H9 (cell line): ENCODE results near the gene NCAM2. TPM values are rescaled to one million over a fixed set of nuclear protein-coding genes. Genes with fewer than 3 reads are reported as not detected.

ENCODE experiments used
- DNase-seq: peaks from one replicate; pipeline ENCODE4 v3.0.0-alpha.2; 2017
- H2AFZ ChIP-seq: one replicate; pipeline ENCODE4 v1.6.1; 2013; ENCODE audit warnings: mild to moderate bottlenecking, low read length, control low read depth, moderate library complexity
- H2AK5ac ChIP-seq: 2 replicates; pipeline ENCODE4 v1.6.1; 2013; ENCODE audit warnings: low read length, control low read depth, mixed read lengths; ENCODE audit not compliant: insufficient read length
- H2BK120ac ChIP-seq: one replicate; pipeline ENCODE4 v1.6.1; 2013; ENCODE audit warnings: low read depth, mild to moderate bottlenecking, low read length, control low read depth, inconsistent platforms; ENCODE audit not compliant: poor library complexity, severe bottlenecking
- H2BK12ac ChIP-seq: 2 replicates; pipeline ENCODE4 v1.6.1; 2013; ENCODE audit warnings: low read length, control low read depth, mixed read lengths, low read depth; ENCODE audit not compliant: insufficient read length
- H2BK15ac ChIP-seq: 2 replicates; pipeline ENCODE4 v1.6.1; 2013; ENCODE audit warnings: low read depth, low read length, control low read depth
- H2BK20ac ChIP-seq: one replicate; pipeline ENCODE4 v1.6.1; 2013; ENCODE audit warnings: low read depth, mild to moderate bottlenecking, low read length, control low read depth, inconsistent platforms; ENCODE audit not compliant: poor library complexity, severe bottlenecking
- H2BK5ac ChIP-seq: 2 replicates; pipeline ENCODE4 v1.6.1; 2013; ENCODE audit warnings: low read length, control low read depth, mixed read lengths; ENCODE audit not compliant: insufficient read length
- H3K14ac ChIP-seq: 2 replicates; pipeline ENCODE4 v1.6.1; 2013; ENCODE audit warnings: low read length, control low read depth; ENCODE audit not compliant: insufficient read depth
- H3K18ac ChIP-seq: 2 replicates; pipeline ENCODE4 v1.6.1; 2013; ENCODE audit warnings: low read depth, mild to moderate bottlenecking, mixed read lengths, low read length, control low read depth; ENCODE audit not compliant: insufficient read length
- H3K23ac ChIP-seq: 2 replicates; pipeline ENCODE4 v1.6.1; 2013; ENCODE audit warnings: low read length, control low read depth, mixed read lengths, low read depth; ENCODE audit not compliant: insufficient read length
- H3K23me2 ChIP-seq: 2 replicates; pipeline ENCODE4 v1.6.1; 2013; ENCODE audit warnings: low read depth, mild to moderate bottlenecking, mixed read lengths, low read length, control low read depth; ENCODE audit not compliant: insufficient read length, poor library complexity, severe bottlenecking
- H3K27ac ChIP-seq: 2 replicates; pipeline ENCODE4 v1.5.1; 2013; ENCODE audit warnings: low read length, control low read depth, mixed read lengths, low read depth; ENCODE audit not compliant: insufficient read length
- H3K27me3 ChIP-seq: 2 replicates; pipeline ENCODE4 v1.6.1; 2013; ENCODE audit warnings: low read length, control low read depth, inconsistent platforms; ENCODE audit not compliant: insufficient read depth
- H3K4ac ChIP-seq: 2 replicates; pipeline ENCODE4 v1.6.1; 2013; ENCODE audit warnings: low read depth, mild to moderate bottlenecking, control low read depth, inconsistent platforms, low read length, moderate library complexity
- H3K4me1 ChIP-seq: 2 replicates; pipeline ENCODE4 v1.6.1; 2013; ENCODE audit warnings: low read length, control low read depth, inconsistent platforms; ENCODE audit not compliant: insufficient read depth
- H3K4me2 ChIP-seq: 2 replicates; pipeline ENCODE4 v1.6.1; 2013; ENCODE audit warnings: low read length, control low read depth, mixed read lengths; ENCODE audit not compliant: insufficient read length, insufficient read depth
- H3K56ac ChIP-seq: 2 replicates; pipeline ENCODE4 v1.6.1; 2013; ENCODE audit warnings: low read depth, mild to moderate bottlenecking, mixed read lengths, low read length, control low read depth; ENCODE audit not compliant: insufficient read length
- H3K79me1 ChIP-seq: 2 replicates; pipeline ENCODE4 v1.6.1; 2013; ENCODE audit warnings: low read depth, mild to moderate bottlenecking, moderate library complexity, low read length, control low read depth, inconsistent platforms; ENCODE audit not compliant: insufficient read depth, poor library complexity, severe bottlenecking
- H3K79me2 ChIP-seq: 2 replicates; pipeline ENCODE4 v1.6.1; 2013; ENCODE audit warnings: low read length, control low read depth, inconsistent platforms; ENCODE audit not compliant: insufficient read depth
- H3K9ac ChIP-seq: 2 replicates; pipeline ENCODE4 v1.6.1; 2013; ENCODE audit warnings: low read length, control low read depth, mixed read lengths; ENCODE audit not compliant: insufficient read length; ENCODE audit errors: extremely low read depth
- H3K9me3 ChIP-seq: one replicate; pipeline ENCODE4 v1.6.1; 2013; ENCODE audit warnings: low read depth, low read length, inconsistent platforms; ENCODE audit not compliant: control insufficient read depth
- H3T11ph ChIP-seq: one replicate; pipeline ENCODE4 v1.6.1; 2013; ENCODE audit warnings: mild to moderate bottlenecking, low read length, control low read depth, inconsistent platforms
- H4K20me1 ChIP-seq: one replicate; pipeline ENCODE4 v1.6.1; 2013; ENCODE audit not compliant: control insufficient read depth, insufficient read length, insufficient read depth
- H4K5ac ChIP-seq: 2 replicates; pipeline ENCODE4 v1.6.1; 2013; ENCODE audit warnings: low read depth, mild to moderate bottlenecking, mixed read lengths, low read length, control low read depth; ENCODE audit not compliant: insufficient read length
- H4K8ac ChIP-seq: replicated peaks from 2 replicates; pipeline ENCODE4 v1.6.1; 2013; ENCODE audit warnings: low read length, control low read depth, mixed read lengths, low read depth; ENCODE audit not compliant: insufficient read length
- H4K91ac ChIP-seq: 2 replicates; pipeline ENCODE4 v1.6.1; 2013; ENCODE audit warnings: low read depth, mild to moderate bottlenecking, moderate library complexity, mixed read lengths, low read length, control low read depth; ENCODE audit not compliant: insufficient read length
- H3K27ac Mint-ChIP-seq, 3 experiments: 2 replicates in 2 of 3; 3 replicates in 1 of 3; pipeline ENCODE4 v1.8.0; 2020 to 2021; ENCODE audit warnings: mixed read lengths in 3 of 3, mild to moderate bottlenecking in 1 of 3, moderate library complexity in 1 of 3
- H3K27me3 Mint-ChIP-seq: 2 replicates; pipeline ENCODE4 v1.8.0; 2021; ENCODE audit warnings: low read depth, mild to moderate bottlenecking, moderate library complexity, mixed read lengths
- H3K36me3 Mint-ChIP-seq, 3 experiments: 2 replicates in 2 of 3; 3 replicates in 1 of 3; pipeline ENCODE4 v1.8.0; 2020 to 2021; ENCODE audit warnings: low read depth in 3 of 3, mixed read lengths in 3 of 3; ENCODE audit not compliant: insufficient read depth in 1 of 3
- H3K4me1 Mint-ChIP-seq, 2 experiments: 2 replicates each; pipeline ENCODE4 v1.8.0; 2020; ENCODE audit warnings: mixed read lengths in 2 of 2
- H3K4me3 Mint-ChIP-seq, 2 experiments: 2 replicates in 1 of 2; 3 replicates in 1 of 2; pipeline ENCODE4 v1.8.0; 2020 to 2021; ENCODE audit warnings: mild to moderate bottlenecking in 2 of 2, mixed read lengths in 2 of 2, moderate library complexity in 1 of 2
- H3K9me3 Mint-ChIP-seq, 2 experiments: 2 replicates in 1 of 2; 3 replicates in 1 of 2; pipeline ENCODE4 v1.8.0; 2020; ENCODE audit warnings: mild to moderate bottlenecking in 2 of 2, mixed read lengths in 2 of 2, moderate library complexity in 1 of 2
- CTCF ChIP-seq: fragments of 200-600 bp; sonication (generic); conservative IDR thresholded peaks from 3 replicates; pipeline ENCODE4 v1.8.0; 2021; ENCODE audit warnings: antibody characterized with exemption, mild to moderate bottlenecking
- WGBS: extraction: QIAGEN DNeasy Blood & Tissue Kit; methylation state at CpG from one replicate; pipeline ENCODE4 v1.1.7; 2013; ENCODE audit warnings: missing lambda C conversion rate, low lambda C conversion rate, mixed read lengths; ENCODE audit not compliant: insufficient read length; ENCODE audit errors: extremely low coverage; 5-methylcytosine and 5-hydroxymethylcytosine counted together
- total RNA-seq: library from RNA; stranded (reverse); gene quantifications from 2 replicates; pipeline ENCODE4 v1.2.1, GENCODE V29; 2021

NCAM2 gene
- total RNA-seq, 1 experiment from 2014 or later = 2.2 TPM

GRCh38 chr21:21184771-21185528 is 186.7 kb downstream of the NCAM2 start:
- no peaks in the 10 kb centered on the region for H3K27me3 ChIP-seq
- H3T11ph ChIP-seq = no peak overlapping the region
- H2BK120ac ChIP-seq = no peak overlapping the region
- no peak overlapping the region for H3K4me2 ChIP-seq
- Mint-ChIP-seq H3K4me1 (no peaks in the 10 kb centered on the region), H3K36me3 (no peaks in the 10 kb centered on the region), H3K9me3 (no peaks in the 10 kb centered on the region), H3K4me3 (no peak overlapping the region), H3K27ac (no peak overlapping the region), H3K27me3 (no peaks in the 10 kb centered on the region)
- H2AK5ac ChIP-seq = no peak overlapping the region
- H4K20me1 ChIP-seq = no peaks in the 10 kb centered on the region
- DNase-seq = no peak
- no peak overlapping the region for H3K18ac ChIP-seq
- H2BK15ac ChIP-seq = no peak overlapping the region
- no peak overlapping the region for H2BK5ac ChIP-seq
- no peak for TF ChIP-seq CTCF
- no peaks in the 10 kb centered on the region for H3K23me2 ChIP-seq
- H2AFZ ChIP-seq = no peak overlapping the region
- no peak overlapping the region for H4K8ac ChIP-seq
- no peak overlapping the region for H4K5ac ChIP-seq
- no peak overlapping the region for H3K23ac ChIP-seq
- no peak overlapping the region for H3K27ac ChIP-seq
- H3K4me1 ChIP-seq = no peaks in the 10 kb centered on the region
- H3K79me2 ChIP-seq = no peaks in the 10 kb centered on the region
- no peaks in the 10 kb centered on the region for H3K9me3 ChIP-seq
- H4K91ac ChIP-seq = no peak overlapping the region
- no peak overlapping the region for H3K9ac ChIP-seq
- no peak overlapping the region for H2BK12ac ChIP-seq
- no CpG with 5 or more reads among the region's 4 CpGs for WGBS
- H3K4ac ChIP-seq = no peak overlapping the region
- H3K14ac ChIP-seq = no peak overlapping the region
- H2BK20ac ChIP-seq = no peak overlapping the region
- no peak overlapping the region for H3K56ac ChIP-seq
- no peaks in the 10 kb centered on the region for H3K79me1 ChIP-seq
